NCI-H2081 treated with DMSO at 0.1 percent for 48 hours (cell line): Measurements from ENCODE around the gene CCNL2.

Source experiments
- DNase-seq: peaks from one replicate; lab custom pipeline; 2025; lab: John Stamatoyannopoulos, UW

The CCNL2 gene

DNA sequence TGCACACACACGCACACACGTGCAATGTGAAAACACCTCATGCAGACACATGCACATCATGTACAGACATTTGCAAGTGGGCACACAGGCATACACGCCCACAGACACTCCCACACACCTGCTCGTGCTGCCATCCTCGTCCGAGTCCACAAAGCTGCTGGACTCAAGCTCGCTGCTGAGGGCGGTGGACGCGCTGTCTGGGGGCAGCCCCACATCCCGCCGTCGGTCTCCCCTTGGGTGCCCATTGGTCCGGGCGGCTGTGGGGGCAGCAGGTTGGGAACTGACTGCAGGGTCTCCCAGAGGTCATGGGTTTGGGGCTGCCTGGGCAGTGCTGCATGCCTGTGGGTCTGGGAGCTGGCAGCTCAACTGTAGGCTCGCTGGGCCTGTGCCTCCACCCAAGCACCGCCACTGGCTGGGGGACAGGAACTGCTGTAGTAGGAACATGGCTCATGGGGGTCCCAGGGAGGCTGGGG lies 57.5 kb downstream of the CCNL2 start:
- no peak for DNase-seq

DNA sequence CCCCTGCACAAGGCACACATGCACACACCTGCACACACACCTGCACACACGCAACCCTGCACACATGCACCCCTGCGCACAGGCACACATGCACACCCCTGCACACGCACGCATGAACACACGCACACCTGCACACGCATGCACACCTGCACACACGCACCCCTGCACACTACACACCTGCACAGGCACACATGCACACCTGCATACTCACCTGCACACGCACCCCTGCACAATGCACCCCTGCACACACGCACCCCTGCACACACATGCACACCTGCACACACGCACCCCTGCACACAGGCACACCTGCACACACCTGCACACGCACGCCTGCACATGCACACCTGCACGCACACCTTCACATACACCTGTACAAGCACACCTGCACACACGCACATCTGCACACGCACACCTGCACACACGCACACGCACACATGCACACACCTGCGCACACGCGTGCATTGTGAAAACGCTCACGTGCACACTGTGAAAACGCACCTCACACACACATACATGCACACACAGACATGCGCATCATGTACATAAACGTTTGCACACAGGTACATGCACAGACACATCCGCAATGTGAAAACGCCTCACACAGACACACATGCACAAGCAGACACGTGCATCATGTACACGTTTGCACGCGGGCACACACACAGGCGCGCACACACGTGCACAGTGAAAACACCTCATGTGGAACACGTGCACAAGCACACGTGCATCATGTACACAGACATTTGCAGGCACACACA lies 58.2 kb downstream of the CCNL2 start:
- no peak for DNase-seq

DNA sequence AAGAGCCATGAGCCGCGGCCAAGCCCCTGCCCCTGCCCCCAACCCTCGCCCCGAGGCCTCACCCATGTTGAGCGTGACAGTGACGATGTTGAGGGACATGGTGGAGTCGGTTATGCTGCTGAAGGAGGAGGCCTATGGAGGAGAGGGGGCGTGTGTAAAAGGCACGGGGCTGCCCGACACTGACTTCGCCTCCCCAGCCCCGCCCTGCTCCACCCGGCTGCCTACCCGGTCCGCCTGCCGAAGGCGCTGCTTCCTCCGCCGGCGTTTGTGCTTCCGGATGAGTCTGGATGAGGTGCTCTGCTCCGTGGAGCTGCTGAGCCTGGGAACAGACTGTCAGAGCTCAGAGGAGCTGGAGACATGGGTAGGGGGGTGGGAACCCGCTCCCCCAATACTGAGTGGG lies 59.0 kb downstream of the CCNL2 start:
- DNase-seq: no peak

- no peak for DNase-seq
Observed at GRCh38 chr1:1338278-1338677, 60.9 kb downstream of the CCNL2 start.

DNA sequence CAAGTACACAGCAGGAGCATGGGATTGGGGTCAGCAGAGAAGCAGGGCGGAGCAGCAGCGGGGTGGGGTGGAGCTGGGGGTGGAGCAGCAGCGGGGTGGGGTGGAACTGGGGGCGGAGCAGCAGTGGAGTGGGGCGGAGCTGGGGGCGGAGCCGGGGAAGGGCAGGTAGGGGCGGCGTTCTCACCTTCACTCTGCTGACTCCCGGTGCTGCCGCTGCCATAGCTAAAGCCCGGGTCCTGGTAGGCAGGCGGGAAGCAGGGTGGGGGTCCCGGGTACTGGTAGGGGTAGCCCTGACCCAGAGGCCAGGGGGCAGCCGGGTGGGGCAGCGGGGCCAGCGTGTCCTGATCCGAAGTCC lies 61.4 kb downstream of the CCNL2 start:
- DNase-seq: no peak

DNA sequence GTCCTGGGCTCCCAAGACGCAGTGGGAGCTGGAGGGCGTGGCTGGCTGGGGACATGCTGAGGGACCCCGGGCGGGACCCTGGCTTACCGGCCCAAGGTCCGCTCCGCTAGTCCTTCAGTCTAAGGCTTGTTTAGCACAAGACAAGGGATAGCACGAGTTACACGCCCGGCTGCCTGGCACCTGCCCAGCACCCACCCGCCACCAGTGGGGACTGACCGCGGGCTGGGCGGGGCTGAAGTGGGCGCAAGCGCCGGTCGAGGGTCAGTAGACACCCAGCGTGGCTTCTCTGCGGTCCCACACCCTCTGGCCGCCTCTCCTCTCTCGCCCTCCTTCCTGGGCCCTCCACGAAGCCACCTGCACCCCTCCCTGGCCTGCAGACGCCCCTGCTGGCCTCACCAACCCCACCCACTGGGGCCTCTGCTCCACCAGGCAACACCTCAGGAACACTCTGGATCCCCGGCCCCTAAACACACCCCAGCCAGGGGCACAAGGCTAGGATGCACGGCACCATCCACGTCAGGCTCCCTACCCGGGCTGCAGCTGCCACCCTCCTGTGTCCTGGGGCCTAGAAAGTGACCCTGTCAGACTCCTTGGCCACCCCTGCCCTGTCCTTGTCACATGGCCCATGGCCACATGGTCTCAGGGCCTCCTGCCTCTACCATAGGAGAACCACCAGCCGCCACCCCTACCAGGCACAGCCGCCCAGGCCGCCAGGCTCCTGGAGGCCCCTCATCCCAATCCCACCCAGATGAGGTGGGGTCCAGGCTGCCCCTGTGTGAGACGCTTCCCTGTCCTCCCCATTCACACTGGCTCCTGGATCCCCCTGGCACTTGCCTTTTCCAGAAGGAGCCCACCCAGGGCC lies 62.0 kb downstream of the CCNL2 start:
- DNase-seq: no peak

DNA sequence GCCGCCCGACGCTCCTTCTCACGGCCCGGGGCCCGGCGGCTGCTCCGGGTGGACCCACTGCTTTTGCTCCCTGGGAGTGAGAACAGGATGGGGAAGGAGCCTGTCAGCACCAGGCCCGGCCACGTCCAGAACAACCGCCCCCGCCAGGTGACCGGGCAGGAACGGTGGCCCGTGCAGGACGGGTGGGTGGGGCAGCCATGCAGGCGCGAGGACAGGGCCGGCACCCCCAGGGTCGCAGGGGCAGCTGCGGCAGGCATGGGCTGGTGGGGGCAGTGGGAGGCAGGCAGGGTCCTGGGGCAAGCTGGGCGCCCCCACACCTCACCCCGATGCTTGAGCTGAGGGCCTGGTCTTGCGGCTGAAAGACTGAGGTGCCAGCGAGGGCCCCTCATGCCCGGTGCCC lies 62.7 kb downstream of the CCNL2 start:
- DNase-seq: no peak

DNA sequence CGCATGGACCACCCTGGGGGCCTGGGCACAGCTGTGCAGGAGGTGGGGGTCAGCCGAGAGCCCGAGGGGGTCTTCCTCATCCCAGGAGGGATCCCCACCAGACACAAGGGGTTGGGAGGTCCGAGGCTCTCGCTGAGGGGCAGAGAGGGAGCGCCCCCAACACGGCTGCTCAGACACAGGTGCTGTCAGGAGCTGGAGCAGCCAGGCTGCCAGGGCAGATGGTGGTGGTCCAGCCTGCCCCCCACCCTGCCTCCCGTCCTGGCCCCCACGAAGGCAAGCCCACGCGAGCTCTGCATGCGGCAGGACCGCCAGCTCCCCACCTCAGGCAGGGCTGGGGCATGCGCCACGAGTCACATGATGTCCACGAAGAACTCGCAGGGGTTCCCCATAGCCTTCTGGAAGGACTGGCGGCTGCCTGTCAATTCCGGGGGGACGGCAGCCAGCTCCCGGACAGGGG lies 63.3 kb downstream of the CCNL2 start:
- DNase-seq: no peak
